ENCODE measurements around the gene ITPKB.
A peak's percentile ranks its signal among the peaks of the same experiment; 100 is the strongest.

DNA sequence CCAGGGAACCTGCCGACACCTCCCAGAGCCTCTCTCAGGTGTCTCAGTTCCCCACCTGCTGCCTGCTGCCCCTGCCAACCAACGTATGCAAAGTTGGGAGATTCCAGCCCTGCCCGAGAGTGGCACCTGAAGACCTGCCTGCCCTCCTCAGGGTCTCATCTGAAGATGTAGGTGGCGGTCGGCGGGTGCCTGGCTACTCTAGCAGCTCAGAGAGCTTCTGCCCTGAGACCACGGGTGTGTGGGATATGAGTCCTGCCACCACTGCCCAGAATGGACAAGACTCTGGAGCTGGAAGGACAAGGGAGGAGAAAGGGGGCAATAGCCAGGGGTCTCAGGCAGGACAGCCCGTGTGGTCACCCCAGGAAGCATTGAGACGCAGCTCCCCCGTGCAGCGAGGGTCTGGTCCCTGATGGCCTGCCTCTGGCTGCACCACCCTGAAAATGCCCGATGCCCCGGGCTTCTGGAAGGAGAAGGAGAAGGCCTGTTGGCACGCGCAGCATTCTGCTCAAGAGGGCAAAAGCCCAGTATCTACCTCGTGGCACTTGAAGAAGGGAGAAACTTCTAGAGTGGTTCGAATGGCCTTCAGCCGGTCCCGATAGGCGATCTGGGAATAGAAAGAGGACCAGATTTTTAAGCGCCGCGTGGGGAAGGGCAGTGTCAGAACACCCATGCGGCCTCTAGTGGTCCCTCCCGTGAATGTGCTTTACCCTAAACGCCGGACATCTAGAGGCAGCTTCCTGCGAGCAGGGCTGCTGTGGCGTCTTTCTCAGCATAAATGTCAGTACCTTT, 101.7 kb downstream of the ITPKB start:
- TF ChIP-seq, protein P1, sequence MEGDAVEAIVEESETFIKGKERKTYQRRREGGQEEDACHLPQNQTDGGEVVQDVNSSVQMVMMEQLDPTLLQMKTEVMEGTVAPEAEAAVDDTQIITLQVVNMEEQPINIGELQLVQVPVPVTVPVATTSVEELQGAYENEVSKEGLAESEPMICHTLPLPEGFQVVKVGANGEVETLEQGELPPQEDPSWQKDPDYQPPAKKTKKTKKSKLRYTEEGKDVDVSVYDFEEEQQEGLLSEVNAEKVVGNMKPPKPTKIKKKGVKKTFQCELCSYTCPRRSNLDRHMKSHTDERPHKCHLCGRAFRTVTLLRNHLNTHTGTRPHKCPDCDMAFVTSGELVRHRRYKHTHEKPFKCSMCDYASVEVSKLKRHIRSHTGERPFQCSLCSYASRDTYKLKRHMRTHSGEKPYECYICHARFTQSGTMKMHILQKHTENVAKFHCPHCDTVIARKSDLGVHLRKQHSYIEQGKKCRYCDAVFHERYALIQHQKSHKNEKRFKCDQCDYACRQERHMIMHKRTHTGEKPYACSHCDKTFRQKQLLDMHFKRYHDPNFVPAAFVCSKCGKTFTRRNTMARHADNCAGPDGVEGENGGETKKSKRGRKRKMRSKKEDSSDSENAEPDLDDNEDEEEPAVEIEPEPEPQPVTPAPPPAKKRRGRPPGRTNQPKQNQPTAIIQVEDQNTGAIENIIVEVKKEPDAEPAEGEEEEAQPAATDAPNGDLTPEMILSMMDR (IDR thresholded peaks at IDR 0.05), result peak; percentile 21 to 71 (median 56)
- TF ChIP-seq POLR2A (IDR thresholded peaks at IDR 0.05), result no peak

Data from heart left ventricle (tissue), 13 donors.